Amniotic stem cell (primary cell): ENCODE data around the gene OVCH2.
"Not testable (repeated sequence)": the region's sequence is repeated elsewhere in the genome, so short reads cannot be mapped to it uniquely, and the experiment has no call there.

ENCODE experiments used
- DNase-seq: peaks from one replicate; lab custom pipeline; 2025; lab: John Stamatoyannopoulos, UW

OVCH2 gene

GRCh38 chr11:7706377-7706776 lies at the start of gene OVCH2:
TSS of gene OVCH2 (minus strand) at chr11:7706477. CDS start at chr11:7706394, 83 bp downstream.
- DNase-seq: no peak

- DNase-seq: no peak
These were observed 43.2 kb upstream of the OVCH2 start for GRCh38 chr11:7749456-7749855.

GRCh38 chr11:7734767-7735166 lies 28.5 kb upstream of the OVCH2 start:
- DNase-seq: not testable (repeated sequence)

GRCh38 chr11:7714786-7715185 lies 8.5 kb upstream of the OVCH2 start:
- no peak for DNase-seq

GRCh38 chr11:7703740-7704139 lies 2.5 kb downstream of the OVCH2 start:
- DNase-seq: no peak

- no peak for DNase-seq
These were observed 9.9 kb downstream of the OVCH2 start for GRCh38 chr11:7696424-7696823.

GRCh38 chr11:7694235-7694634 lies 12.0 kb downstream of the OVCH2 start:
- no peak for DNase-seq

GRCh38 chr11:7692426-7692825 lies 13.9 kb downstream of the OVCH2 start:
- DNase-seq: no peak

- DNase-seq: no peak
These were observed 14.4 kb downstream of the OVCH2 start for GRCh38 chr11:7691759-7692350.

- DNase-seq: no peak
These were observed 15.6 kb downstream of the OVCH2 start for GRCh38 chr11:7690648-7691047.

GRCh38 chr11:7689239-7689638 lies 17.0 kb downstream of the OVCH2 start:
- DNase-seq: no peak

- no peak for DNase-seq
These were observed 17.9 kb downstream of the OVCH2 start for GRCh38 chr11:7688238-7688826.

GRCh38 chr11:7687386-7687785 lies 18.9 kb downstream of the OVCH2 start:
- DNase-seq: no peak

- DNase-seq: no peak
These were observed 19.5 kb downstream of the OVCH2 start for GRCh38 chr11:7686761-7687160.

GRCh38 chr11:7683571-7683970 lies 22.7 kb downstream of the OVCH2 start:
- DNase-seq: no peak

GRCh38 chr11:7677796-7678201 lies 28.5 kb downstream of the OVCH2 start:
- DNase-seq: no peak

- peak; percentile 58 for DNase-seq
These were observed 29.2 kb downstream of the OVCH2 start for GRCh38 chr11:7677071-7677470.

GRCh38 chr11:7675631-7676030 lies 30.6 kb downstream of the OVCH2 start:
- no peak for DNase-seq

GRCh38 chr11:7673724-7674434 lies 32.4 kb downstream of the OVCH2 start:
- DNase-seq: no peak

GRCh38 chr11:7672960-7673723 lies 33.1 kb downstream of the OVCH2 start, which contains the start of gene CYB5R2:
TSS of gene CYB5R2 (minus strand) at chr11:7673500. CDS start at chr11:7672825, 675 bp downstream.
- DNase-seq: no peak

GRCh38 chr11:7672276-7672959 lies 33.9 kb downstream of the OVCH2 start:
- DNase-seq: no peak
